HG02981 (cell line): ENCODE results near the gene RAB42.
A peak's percentile ranks its signal among the peaks of the same experiment; 100 is the strongest.
"Not testable (repeated sequence)": the region's sequence is repeated elsewhere in the genome, so short reads cannot be mapped to it uniquely, and the experiment has no call there.

Experiments
- ATAC-seq: cut with Tn5 transposase; IDR thresholded peaks from one replicate; pipeline ENCODE4 v1.9.1; 2021; ENCODE audit warnings: mild to moderate bottlenecking, moderate library complexity; ENCODE audit not compliant: unreplicated experiment

Gene RAB42, protein sequence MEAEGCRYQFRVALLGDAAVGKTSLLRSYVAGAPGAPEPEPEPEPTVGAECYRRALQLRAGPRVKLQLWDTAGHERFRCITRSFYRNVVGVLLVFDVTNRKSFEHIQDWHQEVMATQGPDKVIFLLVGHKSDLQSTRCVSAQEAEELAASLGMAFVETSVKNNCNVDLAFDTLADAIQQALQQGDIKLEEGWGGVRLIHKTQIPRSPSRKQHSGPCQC

DNA sequence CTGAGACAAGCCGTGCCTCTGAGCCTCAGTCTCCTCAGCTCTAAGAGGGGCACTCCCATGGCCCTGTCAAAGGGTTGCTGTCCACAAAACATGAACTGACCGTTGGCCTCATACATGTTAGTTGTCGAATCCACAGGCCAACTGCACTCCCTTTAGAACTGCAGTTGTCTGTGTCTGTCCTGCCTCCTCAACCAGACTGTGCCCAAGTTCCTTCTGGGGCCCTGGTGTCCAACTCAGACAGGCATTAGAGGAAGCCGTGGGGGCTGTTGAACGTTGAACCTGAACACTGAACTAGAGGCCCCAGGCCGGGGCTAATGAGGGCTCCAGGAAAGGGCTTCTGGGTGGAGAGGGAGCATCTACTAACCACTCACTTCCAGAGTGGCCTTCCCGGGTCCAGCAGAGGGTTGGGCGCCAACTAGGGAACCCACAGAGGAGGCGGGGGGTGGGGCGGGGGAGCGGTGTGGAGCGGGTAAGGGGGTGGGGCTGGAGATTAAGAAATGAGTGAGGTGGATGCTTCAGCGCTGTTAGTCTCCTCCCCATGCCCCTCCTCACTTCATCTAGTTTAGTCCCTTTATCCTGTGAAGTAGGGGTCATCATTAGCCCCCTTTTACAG lies at the start of gene RAB42:
Gene RAB42, plus strand, starts transcription at position 558 of the 613 bp plus-strand sequence. CDS start 247 bp downstream, outside the sequence.
- peak; percentile 41 for ATAC-seq

DNA sequence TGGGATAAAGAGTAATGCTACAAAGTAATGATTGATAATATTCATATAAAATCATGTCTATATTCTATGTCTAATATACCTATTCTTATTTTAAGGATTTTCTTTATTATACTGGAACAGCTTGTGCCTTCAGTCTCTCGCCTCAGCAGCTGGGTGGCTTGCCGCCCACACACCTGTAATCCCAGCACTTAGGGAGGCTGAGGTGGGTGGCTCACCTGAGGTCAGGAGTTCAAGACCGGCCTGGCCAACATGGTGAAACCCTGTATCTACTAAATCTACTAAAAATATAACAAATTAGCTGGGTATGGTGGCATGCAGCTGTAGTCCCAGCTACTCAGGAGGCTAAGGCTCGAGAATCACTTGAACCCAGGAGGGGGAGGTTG lies 46.8 kb upstream of the RAB42 start:
- no peak for ATAC-seq

DNA sequence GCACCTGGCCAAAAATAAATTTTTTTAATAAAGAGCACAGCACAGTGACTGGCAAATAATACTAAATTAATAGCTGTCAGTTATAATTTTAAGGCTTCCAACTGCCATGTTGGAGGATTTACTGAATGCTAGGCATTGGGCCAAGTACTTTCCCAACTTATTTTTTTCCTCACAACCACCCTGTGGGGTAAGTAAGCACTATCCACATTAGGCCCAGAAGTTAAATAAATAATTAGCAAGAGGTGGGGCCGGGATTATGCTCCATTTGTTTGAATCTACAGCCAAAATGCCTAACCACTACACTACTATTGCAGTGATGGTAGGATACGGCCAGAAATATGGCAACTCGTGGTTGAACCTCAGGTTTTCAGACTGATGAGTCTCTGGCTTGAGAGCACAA lies 43.7 kb upstream of the RAB42 start:
- no peak for ATAC-seq

DNA sequence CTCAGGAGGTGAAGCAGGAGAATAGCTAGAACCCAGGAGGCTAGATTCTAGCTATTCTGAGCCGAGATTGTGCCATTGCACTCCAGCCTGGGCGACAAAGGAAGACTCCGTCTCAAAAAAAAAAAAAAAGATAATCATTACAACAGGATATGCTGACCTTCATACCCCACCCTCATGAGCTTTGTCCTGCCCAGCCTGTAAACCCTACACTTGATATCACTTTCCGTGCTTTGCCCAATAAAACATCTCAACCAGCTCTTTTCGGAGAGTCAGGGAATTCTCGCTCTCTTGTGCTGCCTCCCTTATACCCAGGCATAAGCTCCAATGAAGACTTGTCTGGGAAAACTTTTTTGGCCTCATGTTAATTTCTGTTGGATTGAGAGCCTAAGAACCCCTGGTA lies 40.7 kb upstream of the RAB42 start:
- ATAC-seq = no peak

- peak; percentile 77 for ATAC-seq
Measured at GRCh38 chr1:28552758-28553663, 39.1 kb upstream of the RAB42 start, which contains the start of gene TRNAU1AP. TRNAU1AP (plus strand) TSS chr1:28553085; CDS start chr1:28553111, 26 bp downstream.

GRCh38 chr1:28560886-28561285 lies 31.2 kb upstream of the RAB42 start:
- no peak for ATAC-seq

DNA sequence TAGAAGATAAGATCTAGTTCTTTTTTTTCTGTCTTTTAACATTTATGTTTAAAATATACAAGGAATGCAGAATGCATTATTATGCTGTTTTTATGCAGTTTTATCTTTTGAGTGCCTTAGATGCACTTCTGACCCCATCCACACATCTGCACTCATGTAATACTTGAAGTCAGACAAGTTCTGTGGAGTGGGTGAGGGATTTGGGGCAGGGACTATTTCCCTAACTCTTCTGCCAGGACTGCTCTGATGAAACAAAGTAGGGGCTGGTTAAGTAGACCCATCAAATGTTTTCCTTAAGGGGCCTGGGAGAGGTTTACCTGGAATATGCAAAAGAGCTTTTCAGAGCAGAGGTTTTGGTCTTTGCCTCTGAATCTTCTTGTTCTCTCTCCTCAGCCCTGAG lies 27.8 kb upstream of the RAB42 start:
- ATAC-seq = no peak

DNA sequence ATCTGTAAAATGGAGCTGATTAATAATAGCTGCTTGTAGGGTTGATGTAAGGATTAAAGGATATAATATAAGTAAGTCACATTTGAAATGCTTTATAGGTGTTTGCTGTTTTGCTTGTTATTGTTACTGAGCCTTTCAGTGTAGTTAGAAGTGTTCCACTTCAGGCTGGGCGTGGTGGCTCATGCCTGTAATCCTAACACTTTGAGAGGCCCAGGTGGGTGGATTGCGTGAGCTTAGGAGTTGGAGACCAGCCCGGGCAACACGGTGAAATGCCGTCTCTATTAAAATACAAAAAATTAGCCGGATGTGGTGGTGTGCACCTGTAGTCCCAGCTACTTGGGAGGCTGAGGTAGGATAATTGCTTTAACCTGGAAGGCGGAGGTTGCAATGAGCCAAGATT lies 27.0 kb upstream of the RAB42 start:
- ATAC-seq = no peak

DNA sequence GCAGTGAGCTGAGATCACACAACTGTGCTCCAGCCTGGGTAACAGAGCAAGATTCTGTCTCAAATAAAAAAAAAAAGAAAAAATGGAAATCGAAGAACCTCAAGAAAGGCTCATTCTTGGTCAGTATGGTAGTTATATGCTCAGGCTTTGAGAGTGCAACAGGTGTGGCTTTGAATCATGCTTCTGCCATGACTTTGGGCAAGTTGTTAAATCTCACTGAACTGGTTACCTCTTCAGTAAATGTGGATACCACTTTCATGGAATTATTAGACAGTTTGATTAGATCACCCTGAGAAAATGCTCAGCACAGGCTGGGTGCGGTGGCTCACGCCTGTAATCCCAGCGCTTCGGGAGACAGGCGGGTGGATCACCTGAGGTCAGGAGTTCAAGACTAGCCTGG lies 26.3 kb upstream of the RAB42 start:
- ATAC-seq = no peak

- no peak for ATAC-seq
Measured at GRCh38 chr1:28566931-28567330, 25.1 kb upstream of the RAB42 start.

- no peak for ATAC-seq
Measured at GRCh38 chr1:28571911-28572310, 20.2 kb upstream of the RAB42 start.

DNA sequence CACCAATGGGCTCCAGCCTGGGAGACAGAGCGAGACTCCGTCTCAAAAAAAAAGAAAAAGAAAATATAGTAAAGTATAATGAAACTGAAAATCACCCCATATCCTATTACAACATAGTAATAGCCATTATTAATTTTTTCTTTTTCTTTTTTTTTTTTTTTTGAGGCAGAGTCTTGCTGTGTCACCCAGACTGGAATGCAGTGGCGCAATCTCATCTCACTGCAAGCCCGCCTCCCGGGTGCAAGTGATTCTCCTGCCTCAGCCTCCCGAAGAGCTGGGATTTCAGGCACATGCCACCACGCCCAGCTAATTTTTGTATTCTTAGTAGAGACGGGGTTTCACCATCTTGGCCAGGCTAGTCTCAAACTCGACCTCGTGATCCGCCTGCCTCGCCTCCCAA lies 19.2 kb upstream of the RAB42 start:
- not testable (repeated sequence) for ATAC-seq

- ATAC-seq = no peak
Measured at GRCh38 chr1:28573564-28573963, 18.5 kb upstream of the RAB42 start.

DNA sequence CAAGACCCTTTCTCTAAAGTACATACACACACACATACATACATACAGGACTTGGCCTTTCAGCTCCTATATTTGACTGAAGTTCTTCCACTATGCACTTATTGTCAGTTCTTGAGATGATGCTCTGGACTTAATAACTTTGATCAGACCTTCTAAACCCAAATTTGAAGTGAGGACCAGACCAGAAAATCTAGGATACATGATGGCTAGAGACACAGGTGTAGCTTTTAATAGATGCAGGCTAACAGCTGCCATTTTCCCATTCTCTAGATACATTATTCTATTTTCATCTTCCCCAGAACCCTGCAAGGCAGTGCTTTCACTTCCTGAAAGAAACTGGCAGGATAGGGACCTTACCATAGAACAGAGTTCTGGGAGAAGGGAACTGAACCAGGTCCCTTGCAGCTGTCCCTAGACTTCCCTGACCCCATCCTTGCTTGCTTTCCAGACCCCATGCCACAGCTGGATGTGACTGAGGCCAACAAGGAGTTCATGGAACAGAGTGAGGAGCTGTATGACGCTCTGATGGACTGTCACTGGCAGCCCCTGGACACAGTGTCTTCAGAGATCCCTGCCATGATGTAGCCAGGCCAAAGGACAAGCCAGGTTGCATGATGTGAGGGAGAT lies 14.9 kb upstream of the RAB42 start:
- ATAC-seq = no peak

DNA sequence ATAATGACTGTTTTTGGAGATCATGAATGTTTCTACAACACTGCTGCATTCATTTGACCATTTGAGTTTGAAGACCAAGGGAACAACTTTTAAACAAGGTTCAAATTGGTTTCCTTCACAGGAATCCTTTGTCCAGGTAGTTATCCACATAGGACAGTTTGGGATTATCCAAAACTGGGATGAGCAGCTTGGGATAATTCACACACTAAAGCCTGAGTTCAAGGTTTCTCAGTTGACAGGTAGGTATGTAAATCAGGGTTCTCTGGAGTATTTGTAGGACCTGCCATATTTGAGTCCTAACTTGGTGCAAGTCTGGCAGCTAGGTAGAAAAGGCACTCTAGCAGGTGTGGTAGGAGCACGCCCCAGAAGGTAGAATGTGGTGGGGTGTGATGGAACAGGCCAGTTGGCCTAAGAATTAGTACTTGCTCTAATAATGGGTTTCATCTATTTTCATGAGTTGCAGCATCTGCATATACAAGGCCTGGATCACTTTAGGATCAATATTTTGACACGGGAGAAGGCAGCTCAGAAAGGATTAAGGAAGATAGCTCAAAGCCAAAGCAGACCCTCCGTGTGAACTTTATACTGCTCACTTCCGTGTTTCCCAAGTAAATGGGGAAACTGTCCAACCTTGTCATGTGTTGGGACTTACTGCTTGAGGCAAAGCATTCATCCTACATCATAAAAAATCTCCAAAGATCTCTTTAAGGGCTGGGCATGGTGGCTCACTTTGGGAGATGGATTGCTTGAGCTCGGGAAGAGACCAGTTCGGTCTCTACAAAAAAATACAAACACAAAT lies 14.1 kb upstream of the RAB42 start:
- ATAC-seq = no peak

GRCh38 chr1:28578696-28579218 lies 13.3 kb upstream of the RAB42 start:
- ATAC-seq = no peak

- no peak for ATAC-seq
Measured at GRCh38 chr1:28579401-28579800, 12.7 kb upstream of the RAB42 start.

- peak; percentile 13 for ATAC-seq
Measured at GRCh38 chr1:28580722-28581530, 11.1 kb upstream of the RAB42 start.

- ATAC-seq = peak; percentile 87
Measured at GRCh38 chr1:28581531-28582247, 10.4 kb upstream of the RAB42 start.
